Limb (tissue), 2 donors: Measurements from ENCODE around the gene FRMPD1.
"Not testable (repeated sequence)": the region's sequence is repeated elsewhere in the genome, so short reads cannot be mapped to it uniquely, and the experiment has no call there.

ENCODE experiments used
- DNase-seq, 2 donors: peaks; one replicate each; pipeline ENCODE4 v3.0.0-alpha.2; 2016; ENCODE audit errors: extremely low spot score in 2 of 2

The FRMPD1 gene

GRCh38 chr9:37732086-37732741 is 81.5 kb downstream of the FRMPD1 start:
- DNase-seq, result peak; percentile 54 to 75

- DNase-seq, result no peak
These were observed 82.2 kb downstream of the FRMPD1 start for GRCh38 chr9:37732952-37733351.

- DNase-seq, result no peak
These were observed 88.5 kb downstream of the FRMPD1 start for GRCh38 chr9:37739222-37739621.

GRCh38 chr9:37740128-37740527 is 89.4 kb downstream of the FRMPD1 start:
- DNase-seq, result no peak

GRCh38 chr9:37740631-37741328 is 90.0 kb downstream of the FRMPD1 start:
- no peak for DNase-seq

GRCh38 chr9:37745970-37746369 is 95.2 kb downstream of the FRMPD1 start:
- DNase-seq, result no peak

GRCh38 chr9:37746448-37747270 is 95.9 kb downstream of the FRMPD1 start:
- no peak for DNase-seq

- peak; percentile 58 to 60 for DNase-seq
These were observed 96.6 kb downstream of the FRMPD1 start for GRCh38 chr9:37747271-37747753.

- no peak for DNase-seq
These were observed 98.4 kb downstream of the FRMPD1 start for GRCh38 chr9:37749129-37749528.

GRCh38 chr9:37751186-37751585 is 100.4 kb downstream of the FRMPD1 start:
- DNase-seq, result no peak

GRCh38 chr9:37751704-37752103 is 101.0 kb downstream of the FRMPD1 start:
- not testable (repeated sequence) for DNase-seq

- DNase-seq, result not testable (repeated sequence)
These were observed 101.4 kb downstream of the FRMPD1 start for GRCh38 chr9:37752112-37752511.

- no peak for DNase-seq
These were observed 102.1 kb downstream of the FRMPD1 start for GRCh38 chr9:37752642-37753488.

GRCh38 chr9:37753489-37754190 is 102.9 kb downstream of the FRMPD1 start, which contains the start of gene TRMT10B:
TRMT10B (plus strand) TSS chr9:37753805; CDS start chr9:37761932, 8,127 bp downstream.
- peak; percentile 78 to 88 for DNase-seq

GRCh38 chr9:37758747-37759146 is 108.0 kb downstream of the FRMPD1 start:
- DNase-seq, result no peak

- no peak for DNase-seq
These were observed 109.8 kb downstream of the FRMPD1 start for GRCh38 chr9:37760416-37761161.

- no peak for DNase-seq
These were observed 110.8 kb downstream of the FRMPD1 start for GRCh38 chr9:37761511-37761910.

- DNase-seq, result not testable (repeated sequence)
These were observed 114.5 kb downstream of the FRMPD1 start for GRCh38 chr9:37765263-37765662.

- DNase-seq, result no peak
These were observed 118.6 kb downstream of the FRMPD1 start for GRCh38 chr9:37769306-37769705.

- DNase-seq, result no peak
These were observed 119.2 kb downstream of the FRMPD1 start for GRCh38 chr9:37769995-37770394.
